GM18861 (cell line): ENCODE results near the gene FBXO10.
"Not testable (repeated sequence)": the region's sequence is repeated elsewhere in the genome, so short reads cannot be mapped to it uniquely, and the experiment has no call there.

Experiments
- ATAC-seq: cut with Tn5 transposase; IDR thresholded peaks from one replicate; pipeline ENCODE4 v1.9.1; 2021; ENCODE audit not compliant: unreplicated experiment

The FBXO10 gene

GRCh38 chr9:37514999-37515398, 61.2 kb downstream of the FBXO10 start:
- no peak for ATAC-seq

- not testable (repeated sequence) for ATAC-seq
Measured at GRCh38 chr9:37514415-37514814, 61.8 kb downstream of the FBXO10 start.

GRCh38 chr9:37512437-37512836, 63.7 kb downstream of the FBXO10 start:
- no peak for ATAC-seq

- no peak for ATAC-seq
Measured at GRCh38 chr9:37511016-37512010, 64.9 kb downstream of the FBXO10 start.

GRCh38 chr9:37510053-37510452, 66.1 kb downstream of the FBXO10 start:
- ATAC-seq = not testable (repeated sequence)

GRCh38 chr9:37509536-37509935, 66.6 kb downstream of the FBXO10 start:
- no peak for ATAC-seq

- ATAC-seq = no peak
Measured at GRCh38 chr9:37508834-37509206, 67.4 kb downstream of the FBXO10 start.

GRCh38 chr9:37508135-37508833, 67.9 kb downstream of the FBXO10 start:
- ATAC-seq = no peak

- no peak for ATAC-seq
Measured at GRCh38 chr9:37507566-37508134, 68.5 kb downstream of the FBXO10 start.

GRCh38 chr9:37504605-37505004, 71.6 kb downstream of the FBXO10 start:
- ATAC-seq = no peak

- ATAC-seq = no peak
Measured at GRCh38 chr9:37503736-37504135, 72.4 kb downstream of the FBXO10 start.

GRCh38 chr9:37501957-37502596, 74.1 kb downstream of the FBXO10 start:
- no peak for ATAC-seq

- no peak for ATAC-seq
Measured at GRCh38 chr9:37499297-37499696, 76.9 kb downstream of the FBXO10 start.

- no peak for ATAC-seq
Measured at GRCh38 chr9:37498457-37498856, 77.7 kb downstream of the FBXO10 start.

- no peak for ATAC-seq
Measured at GRCh38 chr9:37497320-37497719, 78.9 kb downstream of the FBXO10 start.

GRCh38 chr9:37496020-37496419, 80.2 kb downstream of the FBXO10 start:
- no peak for ATAC-seq

GRCh38 chr9:37495571-37495970, 80.6 kb downstream of the FBXO10 start:
- ATAC-seq = no peak

GRCh38 chr9:37491939-37492338, 84.2 kb downstream of the FBXO10 start:
- ATAC-seq = no peak

GRCh38 chr9:37486616-37487548, 89.3 kb downstream of the FBXO10 start:
- ATAC-seq = no peak

- ATAC-seq = no peak
Measured at GRCh38 chr9:37486256-37486615, 89.9 kb downstream of the FBXO10 start.
